ENCODE measurements around the gene TMEM255B. TPM values are rescaled to one million over a fixed set of nuclear protein-coding genes. Genes with fewer than 3 reads are reported as not detected.

Gene TMEM255B
- total and polyA plus RNA-seq, 4 donors = 6.0 to 19.6 (median 14.8) TPM

DNA sequence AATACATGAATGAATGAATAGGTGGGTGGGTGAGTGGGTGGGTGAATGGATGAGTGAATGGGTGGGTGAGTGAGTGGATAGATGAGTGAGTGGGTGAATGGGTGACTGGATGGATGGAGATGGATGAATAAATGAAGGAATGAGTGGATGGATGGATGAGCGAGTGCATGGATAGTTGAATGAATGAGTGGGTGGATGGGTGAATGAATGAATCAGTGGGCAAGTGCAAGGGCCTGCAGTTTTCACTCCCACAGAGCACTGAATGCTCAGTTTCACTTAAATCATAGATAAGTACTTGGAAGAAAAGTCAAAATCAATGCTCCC is 92.4 kb downstream of the TMEM255B start:
- DNase-seq = no peak
- Histone ChIP-seq H3K27me3 (ENCODE audit: control insufficient read depth in 3 of 3, insufficient read depth in 3 of 3, low read length in 2 of 3) (no peaks in the 10 kb centered on the region), H3K4me1 (ENCODE audit: control insufficient read depth in 5 of 5, insufficient read depth in 5 of 5, low read length in 5 of 5) (peaks cover 0 to 20% (median 10%) of the 10 kb centered on the region in 5 donors), H3K4me3 (no peak overlapping the region), H3K36me3 (ENCODE audit: control insufficient read depth in 4 of 4, insufficient read depth in 4 of 4, low read length in 4 of 4) (peaks cover 0 to under 1% (median 0%) of the 10 kb centered on the region in 4 donors), H3K9me3 (ENCODE audit: control insufficient read depth in 4 of 4, insufficient read depth in 3 of 4, low read length in 3 of 4) (no peaks in the 10 kb centered on the region), H3K9ac (ENCODE audit: insufficient read depth in 1 of 2, low read length in 2 of 2) (no peak overlapping the region), H3K27ac (ENCODE audit: low read depth in 1 of 2, low read length in 1 of 2) (no peak overlapping the region)
- no peak for ATAC-seq (ENCODE audit: insufficient read depth, low FRiP score)
- WGBS, 2 donors = 95% methylated on average over 1 of the region's 1 CpG
- TF ChIP-seq, protein P1, sequence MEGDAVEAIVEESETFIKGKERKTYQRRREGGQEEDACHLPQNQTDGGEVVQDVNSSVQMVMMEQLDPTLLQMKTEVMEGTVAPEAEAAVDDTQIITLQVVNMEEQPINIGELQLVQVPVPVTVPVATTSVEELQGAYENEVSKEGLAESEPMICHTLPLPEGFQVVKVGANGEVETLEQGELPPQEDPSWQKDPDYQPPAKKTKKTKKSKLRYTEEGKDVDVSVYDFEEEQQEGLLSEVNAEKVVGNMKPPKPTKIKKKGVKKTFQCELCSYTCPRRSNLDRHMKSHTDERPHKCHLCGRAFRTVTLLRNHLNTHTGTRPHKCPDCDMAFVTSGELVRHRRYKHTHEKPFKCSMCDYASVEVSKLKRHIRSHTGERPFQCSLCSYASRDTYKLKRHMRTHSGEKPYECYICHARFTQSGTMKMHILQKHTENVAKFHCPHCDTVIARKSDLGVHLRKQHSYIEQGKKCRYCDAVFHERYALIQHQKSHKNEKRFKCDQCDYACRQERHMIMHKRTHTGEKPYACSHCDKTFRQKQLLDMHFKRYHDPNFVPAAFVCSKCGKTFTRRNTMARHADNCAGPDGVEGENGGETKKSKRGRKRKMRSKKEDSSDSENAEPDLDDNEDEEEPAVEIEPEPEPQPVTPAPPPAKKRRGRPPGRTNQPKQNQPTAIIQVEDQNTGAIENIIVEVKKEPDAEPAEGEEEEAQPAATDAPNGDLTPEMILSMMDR (IDR thresholded peaks at IDR 0.05; ENCODE audit: control extremely low read depth, extremely low read depth) = no peak

DNA sequence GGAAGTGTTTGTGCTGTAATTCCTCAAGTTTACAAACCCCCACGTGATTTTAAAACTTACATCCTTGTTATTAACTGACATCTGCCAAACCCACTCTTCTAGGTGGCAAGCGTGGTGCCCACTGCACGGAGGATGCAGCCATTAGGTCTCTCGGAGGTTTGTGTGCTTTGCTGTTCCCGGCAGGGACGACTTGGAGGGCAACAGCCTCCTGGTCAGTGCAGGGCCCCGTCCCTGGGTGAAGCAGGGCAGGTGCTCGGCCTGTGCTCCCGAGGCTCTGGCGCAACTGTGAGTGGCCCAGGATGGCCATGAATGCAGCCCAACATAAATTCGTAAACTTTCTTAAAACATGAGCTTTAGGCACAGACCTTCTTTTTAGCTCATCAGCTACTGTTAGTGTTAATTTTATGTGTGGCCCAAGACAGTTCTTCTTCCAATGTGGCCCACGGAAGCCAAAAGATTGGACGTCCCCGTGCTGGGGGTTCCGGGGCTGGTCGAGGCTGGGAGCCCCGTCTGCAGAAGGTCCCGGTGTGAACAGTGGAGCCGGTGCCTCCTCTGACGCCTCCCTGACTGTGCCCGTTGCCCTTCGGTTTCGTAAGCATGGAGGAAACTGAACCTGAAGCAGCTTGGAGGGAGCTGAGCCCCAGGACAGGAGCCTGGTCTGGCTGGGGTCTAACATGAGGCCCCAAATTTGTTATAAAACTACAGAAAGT is 93.0 kb downstream of the TMEM255B start:
- no peak overlapping the region for H3K4me3 ChIP-seq
- ATAC-seq (ENCODE audit: insufficient read depth, low FRiP score) (no peak), DNase-seq (no peak)
- peaks cover 0 to 20% (median 12%) of the 10 kb centered on the region in 5 donors for H3K4me1 ChIP-seq (ENCODE audit: control insufficient read depth in 5 of 5, insufficient read depth in 5 of 5, low read length in 5 of 5)
- 85 to 86% methylated on average over 23 of the region's 23 CpGs for WGBS, 2 donors
- no peak overlapping the region for H3K9ac ChIP-seq (ENCODE audit: insufficient read depth in 1 of 2, low read length in 2 of 2)
- H3K36me3 ChIP-seq (ENCODE audit: control insufficient read depth in 4 of 4, insufficient read depth in 4 of 4, low read length in 4 of 4) = no peaks in the 10 kb centered on the region
- H3K9me3 ChIP-seq (ENCODE audit: control insufficient read depth in 4 of 4, insufficient read depth in 3 of 4, low read length in 3 of 4) = no peaks in the 10 kb centered on the region
- H3K27me3 ChIP-seq (ENCODE audit: control insufficient read depth in 3 of 3, insufficient read depth in 3 of 3, low read length in 2 of 3) = no peaks in the 10 kb centered on the region
- no peak overlapping the region for H3K27ac ChIP-seq (ENCODE audit: low read depth in 1 of 2, low read length in 1 of 2)
- TF ChIP-seq, protein P1 (IDR thresholded peaks at IDR 0.05; ENCODE audit: control extremely low read depth, extremely low read depth) = no peak

DNA sequence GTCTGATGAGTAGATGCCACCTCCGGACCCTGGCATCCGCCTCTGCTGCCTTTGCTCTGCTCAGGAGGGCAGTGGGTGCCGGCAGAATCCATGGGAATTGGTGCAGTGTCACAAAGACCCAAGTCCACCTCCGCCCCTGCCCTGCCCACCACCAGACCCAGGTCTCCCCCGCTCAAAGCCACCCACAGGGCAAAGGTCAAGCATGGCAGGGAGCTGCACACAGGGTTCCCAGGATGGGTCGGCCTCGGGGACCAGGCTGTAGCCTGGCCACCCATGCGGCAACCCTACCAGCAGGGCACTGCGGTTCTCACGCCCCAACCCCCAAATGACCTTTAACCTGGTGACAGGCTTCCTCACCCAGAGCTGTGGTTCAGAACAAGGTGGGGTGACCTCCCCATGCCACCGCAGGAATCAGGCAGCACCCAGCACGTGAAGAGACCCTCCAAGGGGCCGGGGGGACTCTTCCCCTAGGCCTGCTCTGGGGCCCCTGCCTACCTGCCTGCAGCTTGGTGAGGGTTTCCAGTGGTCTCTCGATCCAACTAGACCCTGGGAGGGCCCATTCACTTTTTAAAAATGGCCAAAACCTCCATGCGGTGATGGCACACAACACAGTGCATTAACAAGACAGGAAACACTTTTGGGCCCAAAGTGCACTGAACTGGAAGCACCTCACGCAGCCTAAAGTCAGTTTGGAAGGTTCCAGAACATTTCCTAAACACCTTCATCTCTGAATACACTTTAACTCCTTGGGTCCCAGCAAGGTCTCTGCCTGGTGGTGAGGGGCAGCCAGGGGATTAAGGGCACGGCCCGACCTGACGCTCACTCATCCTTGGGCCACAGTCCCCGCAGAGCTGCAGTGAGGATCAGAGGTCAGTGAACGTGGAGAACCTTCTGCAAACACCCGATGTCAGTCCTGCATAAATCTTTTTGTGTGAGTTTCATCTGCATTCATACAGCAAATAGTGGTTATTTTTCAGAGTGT is 93.8 kb downstream of the TMEM255B start:
- Histone ChIP-seq H3K9ac (ENCODE audit: insufficient read depth in 1 of 2, low read length in 2 of 2) (no peak overlapping the region), H3K4me3 (no peak overlapping the region), H3K4me1 (ENCODE audit: control insufficient read depth in 5 of 5, insufficient read depth in 5 of 5, low read length in 5 of 5) (peaks cover 0 to 20% (median 12%) of the 10 kb centered on the region in 5 donors), H3K9me3 (ENCODE audit: control insufficient read depth in 4 of 4, insufficient read depth in 3 of 4, low read length in 3 of 4) (no peaks in the 10 kb centered on the region), H3K27ac (ENCODE audit: low read depth in 1 of 2, low read length in 1 of 2) (no peak overlapping the region), H3K36me3 (ENCODE audit: control insufficient read depth in 4 of 4, insufficient read depth in 4 of 4, low read length in 4 of 4) (no peaks in the 10 kb centered on the region), H3K27me3 (ENCODE audit: control insufficient read depth in 3 of 3, insufficient read depth in 3 of 3, low read length in 2 of 3) (no peaks in the 10 kb centered on the region)
- TF ChIP-seq, protein P1 (IDR thresholded peaks at IDR 0.05; ENCODE audit: control extremely low read depth, extremely low read depth) = no peak
- no peak for DNase-seq
- ATAC-seq (ENCODE audit: insufficient read depth, low FRiP score) = no peak
- WGBS, 2 donors = 86 to 88% methylated on average over 22 of the region's 22 CpGs
